Body of pancreas (tissue), 4 donors: ENCODE results near the gene ADAMTS17.

Source experiments
- CTCF ChIP-seq, 7 experiments: fragments of 450-650 bp in 4 of 7; fragments of 200-600 bp in 3 of 7; sonication (generic) in 3 of 7; IDR thresholded peaks; one replicate each; pipeline ENCODE4 v1.5.1; 2016 to 2019; ENCODE audit warnings: antibody characterized with exemption in 7 of 7
- POLR2A ChIP-seq, 3 donors: fragments of 450-650 bp; IDR thresholded peaks; one replicate each; pipeline ENCODE4 v1.6.1; 2016; ENCODE audit warnings: antibody characterized with exemption in 3 of 3, mild to moderate bottlenecking in 2 of 3

GRCh38 chr15:100341239-100341749 lies 481 bp downstream of the ADAMTS17 start:
- TF ChIP-seq CTCF (IDR thresholded peaks at IDR 0.05) (no peak), POLR2A (IDR thresholded peaks at IDR 0.05) (no peak)
